Transverse colon (tissue), 4 donors: ENCODE data around the gene KRT6B. TPM values are rescaled to one million over a fixed set of nuclear protein-coding genes. Genes with fewer than 3 reads are reported as not detected.

Experiments
- DNase-seq: peaks from one replicate; pipeline ENCODE4 v3.0.0-alpha.2; 2019
- H3K27ac ChIP-seq, 4 donors: fragments of 200-600 bp; sonication (generic); 2 replicates each; pipeline ENCODE4 v1.5.1; 2016 to 2018; ENCODE audit warnings: inconsistent platforms in 4 of 4
- H3K27me3 ChIP-seq: fragments of 200-600 bp; sonication (generic); 2 replicates; pipeline ENCODE4 v1.5.1; 2017; ENCODE audit warnings: inconsistent platforms
- H3K36me3 ChIP-seq, 4 donors: fragments of 200-600 bp; sonication (generic); 2 replicates each; pipeline ENCODE4 v1.5.1; 2017 to 2019; ENCODE audit warnings: inconsistent platforms in 4 of 4
- H3K4me1 ChIP-seq, 4 donors: fragments of 200-600 bp; sonication (generic); 2 replicates each; pipeline ENCODE4 v1.5.1; 2017 to 2020; ENCODE audit warnings: inconsistent platforms in 4 of 4
- H3K4me3 ChIP-seq, 4 donors: fragments of 200-600 bp; sonication (generic); 1 replicate in 1 of 4; 2 replicates in 3 of 4; pipeline versions ENCODE4 v1.5.1 to v1.6.1; 2017 to 2019; ENCODE audit warnings: inconsistent platforms in 4 of 4
- H3K9me3 ChIP-seq, 2 donors: fragments of 200-600 bp; sonication (generic); 2 replicates each; pipeline ENCODE4 v1.5.1; 2017 to 2019; ENCODE audit warnings: inconsistent platforms in 2 of 2
- EP300 ChIP-seq: sonication (generic); formaldehyde crosslinking; IDR thresholded peaks from one replicate; pipeline ENCODE4 v1.6.1; 2017; ENCODE audit warnings: antibody characterized with exemption, low read depth
- POLR2A ChIP-seq: fragments of 450-650 bp; IDR thresholded peaks from one replicate; pipeline ENCODE4 v1.6.1; 2016; ENCODE audit warnings: antibody characterized with exemption, mild to moderate bottlenecking, moderate library complexity
- POLR2AphosphoS5 ChIP-seq, 3 donors: sonication (generic); formaldehyde crosslinking; IDR thresholded peaks; one replicate each; pipeline ENCODE4 v1.6.1; 2016; ENCODE audit warnings: antibody characterized with exemption in 3 of 3
- WGBS, 2 donors: methylation state at CpG; one replicate each; pipeline ENCODE4 v1.1.5; 2018; ENCODE audit warnings: low coverage in 1 of 2; 5-methylcytosine and 5-hydroxymethylcytosine counted together
- in situ Hi-C, 4 donors: fragments of 200-750 bp; cut with MboI; loops; one replicate each; pipeline versions ENCODE4 v1.15.0 to v1.15.1; 2017; ENCODE audit warnings: low sequenced_read_pairs in 3 of 4, low pct_ligation_motif_present in 1 of 4, low pct_unique_long_range_greater_than_20kb in 1 of 4
- intact Hi-C: fragments of 100-400 bp; cut with DNase I; formaldehyde crosslinking; loops from one replicate; pipeline ENCODE4 v1.15.1; 2023; ENCODE audit warnings: low total_unique reads
- total RNA-seq, 4 donors: library from RNA; depleted of rRNA; stranded (reverse); fragments of >200 nt; gene quantifications; one replicate each; pipeline ENCODE4 v1.1.0, GENCODE V29; 2016
- TF ChIP-seq, protein P1 (sequence below), 5 experiments: fragments of 200-600 bp in 3 of 5; fragments of 450-650 bp in 2 of 5; sonication (generic) in 3 of 5; IDR thresholded peaks; 1 replicate in 2 of 5; 2 replicates in 3 of 5; pipeline ENCODE4 v1.5.1; 2016 to 2017; ENCODE audit warnings: antibody characterized with exemption in 5 of 5, inconsistent platforms in 3 of 5, mild to moderate bottlenecking in 2 of 5, moderate library complexity in 1 of 5

Gene KRT6B
- total RNA-seq, 4 donors from 2014 or later = not detected

- in situ Hi-C loops (no loop called here), intact Hi-C loops (no loop called here)
- H3K4me3 ChIP-seq = no peak overlapping the region
- H3K27ac ChIP-seq = no peak overlapping the region
- H3K27me3 ChIP-seq = no peaks in the 10 kb centered on the region
- WGBS, 2 donors = 93% methylated on average over 4 of the region's 4 CpGs; no CpG with 5 or more reads in 1 of the 2 donors
- TF ChIP-seq EP300 = no peak
- TF ChIP-seq POLR2AphosphoS5 (IDR thresholded peaks at IDR 0.05) = no peak
- no peak for TF ChIP-seq POLR2A
- TF ChIP-seq, protein P1, sequence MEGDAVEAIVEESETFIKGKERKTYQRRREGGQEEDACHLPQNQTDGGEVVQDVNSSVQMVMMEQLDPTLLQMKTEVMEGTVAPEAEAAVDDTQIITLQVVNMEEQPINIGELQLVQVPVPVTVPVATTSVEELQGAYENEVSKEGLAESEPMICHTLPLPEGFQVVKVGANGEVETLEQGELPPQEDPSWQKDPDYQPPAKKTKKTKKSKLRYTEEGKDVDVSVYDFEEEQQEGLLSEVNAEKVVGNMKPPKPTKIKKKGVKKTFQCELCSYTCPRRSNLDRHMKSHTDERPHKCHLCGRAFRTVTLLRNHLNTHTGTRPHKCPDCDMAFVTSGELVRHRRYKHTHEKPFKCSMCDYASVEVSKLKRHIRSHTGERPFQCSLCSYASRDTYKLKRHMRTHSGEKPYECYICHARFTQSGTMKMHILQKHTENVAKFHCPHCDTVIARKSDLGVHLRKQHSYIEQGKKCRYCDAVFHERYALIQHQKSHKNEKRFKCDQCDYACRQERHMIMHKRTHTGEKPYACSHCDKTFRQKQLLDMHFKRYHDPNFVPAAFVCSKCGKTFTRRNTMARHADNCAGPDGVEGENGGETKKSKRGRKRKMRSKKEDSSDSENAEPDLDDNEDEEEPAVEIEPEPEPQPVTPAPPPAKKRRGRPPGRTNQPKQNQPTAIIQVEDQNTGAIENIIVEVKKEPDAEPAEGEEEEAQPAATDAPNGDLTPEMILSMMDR (IDR thresholded peaks at IDR 0.05) = no peak
- no peaks in the 10 kb centered on the region for H3K4me1 ChIP-seq
- H3K9me3 ChIP-seq = no peaks in the 10 kb centered on the region
- no peak for DNase-seq
- H3K36me3 ChIP-seq = no peaks in the 10 kb centered on the region
These were observed 17.9 kb upstream of the KRT6B start for GRCh38 chr12:52469853-52470252.

DNA sequence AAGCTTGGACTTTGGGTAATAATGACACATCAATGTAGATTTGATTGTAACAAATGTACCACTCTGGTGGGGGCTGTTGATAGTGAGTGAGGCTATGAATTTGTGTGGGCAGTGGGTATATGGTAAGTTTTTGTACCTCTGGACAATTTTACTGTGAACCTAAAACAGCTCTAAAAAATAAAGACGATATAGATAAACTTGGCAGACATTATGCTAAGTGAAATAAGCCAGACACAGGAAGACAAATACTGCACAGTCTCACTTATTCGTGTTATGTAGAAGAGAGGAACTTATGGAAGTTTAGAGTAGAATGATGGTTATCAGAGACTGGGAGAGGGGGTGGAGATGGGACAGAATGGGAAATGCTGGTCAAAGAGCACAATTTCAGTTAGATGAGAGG is 13.0 kb upstream of the KRT6B start:
- Histone ChIP-seq H3K4me3 (no peak overlapping the region), H3K36me3 (no peaks in the 10 kb centered on the region), H3K27ac (no peak overlapping the region), H3K4me1 (no peaks in the 10 kb centered on the region), H3K9me3 (no peaks in the 10 kb centered on the region), H3K27me3 (no peaks in the 10 kb centered on the region)
- WGBS, 2 donors = 45 to 47% methylated on average over 2 of the region's 2 CpGs
- intact Hi-C loops = no loop called here
- in situ Hi-C loops = no loop called here
- TF ChIP-seq EP300 (no peak), POLR2AphosphoS5 (IDR thresholded peaks at IDR 0.05) (peak in 1 of 3 donors; percentile 21)
- TF ChIP-seq, protein P1 (IDR thresholded peaks at IDR 0.05) = no peak
- no peak for DNase-seq

GRCh38 chr12:52461693-52462092 is 9.7 kb upstream of the KRT6B start:
- 10 to 37% methylated on average over 2 to 5 of the region's 5 CpGs for WGBS, 2 donors
- H3K27ac ChIP-seq = no peak overlapping the region

GRCh38 chr12:52458861-52459260 is 6.9 kb upstream of the KRT6B start:
- H3K27me3 ChIP-seq = no peaks in the 10 kb centered on the region
- no peak for DNase-seq
- no peak overlapping the region for H3K4me3 ChIP-seq
- no peaks in the 10 kb centered on the region for H3K36me3 ChIP-seq
- WGBS, 2 donors = 76 to 92% methylated on average over 5 of the region's 5 CpGs
- TF ChIP-seq EP300 (no peak), POLR2A (no peak), POLR2AphosphoS5 (IDR thresholded peaks at IDR 0.05) (no peak)
- TF ChIP-seq, protein P1 (IDR thresholded peaks at IDR 0.05) = no peak
- intact Hi-C loops = no loop called here
- H3K9me3 ChIP-seq = no peaks in the 10 kb centered on the region
- no peak overlapping the region for H3K27ac ChIP-seq
- in situ Hi-C loops = no loop called here
- H3K4me1 ChIP-seq = peaks cover 0 to 6% (median 0%) of the 10 kb centered on the region in 4 donors

More at GRCh38 chr12:52461693-52462092, 9.7 kb upstream of the KRT6B start:
- H3K36me3 ChIP-seq = no peaks in the 10 kb centered on the region
- no peaks in the 10 kb centered on the region for H3K9me3 ChIP-seq
- peak; percentile 25 for DNase-seq
- H3K4me1 ChIP-seq = no peaks in the 10 kb centered on the region
- H3K4me3 ChIP-seq = no peak overlapping the region
- no peak for TF ChIP-seq POLR2AphosphoS5 (IDR thresholded peaks at IDR 0.05)
- TF ChIP-seq EP300 = no peak
- TF ChIP-seq, protein P1 (IDR thresholded peaks at IDR 0.05) = no peak
- no peak for TF ChIP-seq POLR2A
- intact Hi-C loops = no loop called here
- in situ Hi-C loops = no loop called here
- H3K27me3 ChIP-seq = no peaks in the 10 kb centered on the region
